ENCODE results near the gene EPHB2. TPM values are rescaled to one million over a fixed set of nuclear protein-coding genes. Genes with fewer than 3 reads are reported as not detected.

EPHB2 gene
- total and polyA plus RNA-seq, 2 donors (not counting 3 experiments of a cell fraction or from before 2014, with no cell fraction given) = 50.8 to 69.1 TPM

GRCh38 chr1:22807340-22807739 lies 96.7 kb downstream of the EPHB2 start:
- Histone ChIP-seq H3K4me2 (ENCODE audit: insufficient read depth, low read length) (no peak overlapping the region), H3K27ac (ENCODE audit: insufficient read depth, low read depth, low read length) (no peak overlapping the region), H3K36me3 (ENCODE audit: control insufficient read depth in 2 of 2, extremely low read depth in 1 of 2, insufficient read depth in 2 of 2, low read length in 2 of 2) (no peaks in the 10 kb centered on the region), H3K79me2 (ENCODE audit: control insufficient read depth, insufficient read depth, low read length) (no peaks in the 10 kb centered on the region), H3K9ac (replicated peaks; ENCODE audit: extremely low read depth, insufficient read depth, low read length) (no peak overlapping the region), H3K9me1 (replicated peaks; ENCODE audit: control insufficient read depth, extremely low read depth, insufficient read depth, low read length) (no peaks in the 10 kb centered on the region), H3K9me3 (replicated peaks; ENCODE audit: control insufficient read depth, insufficient read depth, low read length) (no peaks in the 10 kb centered on the region), H3K4me1 (ENCODE audit: control insufficient read depth, extremely low read depth, insufficient read depth, low read length) (no peaks in the 10 kb centered on the region), H3K4me3 (replicated peaks in 1 of 3; ENCODE audit: insufficient read depth in 1 of 3, low read depth in 1 of 3, low read length in 3 of 3) (no peak overlapping the region), H4K20me1 (replicated peaks; ENCODE audit: control insufficient read depth, extremely low read depth, insufficient read depth, low read length) (no peaks in the 10 kb centered on the region), H3K27me3 (ENCODE audit: control insufficient read depth in 2 of 2, insufficient read depth in 2 of 2, low read length in 2 of 2) (no peaks in the 10 kb centered on the region), H2AFZ (ENCODE audit: low read depth, low read length) (no peak overlapping the region)
- ChIA-PET CTCF (interaction anchor here (2.1 kb wide), 1 partner anchor 103 kb away, joined by 12 read pairs; no protein-coding TSS in a partner anchor), POLR2A (no interaction called here)
- no peak for DNase-seq (ENCODE audit: low read depth, low spot score)
- no peak for FAIRE-seq
- intact Hi-C loops (cut with micrococcal nuclease) = no loop called here
- no TSS peak for BruUV-seq (replicated peaks)
- dilution Hi-C loops (cut with MboI; ENCODE audit: extremely low pct_ligation_motif_present, low sequenced_read_pairs) = no loop called here
- no peak for TF ChIP-seq JUN (IDR thresholded peaks at IDR 0.05; ENCODE audit: borderline replicate concordance, insufficient read depth, insufficient read length, low read depth)
- no peak for TF ChIP-seq MAX (IDR thresholded peaks at IDR 0.05; ENCODE audit: insufficient read depth, insufficient read length)
- TF ChIP-seq POLR2A (IDR thresholded peaks at IDR 0.05; ENCODE audit: low read depth, low read length) = no peak
- no peak for TF ChIP-seq FOS (IDR thresholded peaks at IDR 0.05; ENCODE audit: borderline replicate concordance, insufficient read depth, low read length)
- TF ChIP-seq POLR2AphosphoS5 (IDR thresholded peaks at IDR 0.05; ENCODE audit: insufficient read depth, low read depth, low read length) = no peak

GRCh38 chr1:22808186-22808675 lies 97.6 kb downstream of the EPHB2 start:
- TF ChIP-seq MAX (IDR thresholded peaks at IDR 0.05; ENCODE audit: insufficient read depth, insufficient read length) (no peak), POLR2A (IDR thresholded peaks at IDR 0.05; ENCODE audit: low read depth, low read length) (no peak), POLR2AphosphoS5 (IDR thresholded peaks at IDR 0.05; ENCODE audit: insufficient read depth, low read depth, low read length) (no peak), MYC (IDR thresholded peaks at IDR 0.05; ENCODE audit: low read depth, low read length) (no peak), FOS (IDR thresholded peaks at IDR 0.05; ENCODE audit: borderline replicate concordance, insufficient read depth, low read length) (no peak), JUN (IDR thresholded peaks at IDR 0.05; ENCODE audit: borderline replicate concordance, insufficient read depth, insufficient read length, low read depth) (no peak), EZH2 (IDR thresholded peaks at IDR 0.05; ENCODE audit: borderline replicate concordance, low read depth, low read length, severe bottlenecking) (no peak), GATA2 (IDR thresholded peaks at IDR 0.05; ENCODE audit: insufficient read depth, insufficient read length, low read depth, low read length) (no peak), CTCF (IDR thresholded peaks at IDR 0.05; ENCODE audit: extremely low read depth in 1 of 2, insufficient read depth in 1 of 2, low read depth in 1 of 2, low read length in 2 of 2) (no peak)
- Histone ChIP-seq H3K4me2 (ENCODE audit: insufficient read depth, low read length) (no peak overlapping the region), H3K4me1 (ENCODE audit: control insufficient read depth, extremely low read depth, insufficient read depth, low read length) (no peaks in the 10 kb centered on the region), H2AFZ (ENCODE audit: low read depth, low read length) (no peak overlapping the region), H3K9me3 (replicated peaks; ENCODE audit: control insufficient read depth, insufficient read depth, low read length) (no peaks in the 10 kb centered on the region), H3K9ac (replicated peaks; ENCODE audit: extremely low read depth, insufficient read depth, low read length) (no peak overlapping the region), H4K20me1 (replicated peaks; ENCODE audit: control insufficient read depth, extremely low read depth, insufficient read depth, low read length) (no peaks in the 10 kb centered on the region), H3K36me3 (ENCODE audit: control insufficient read depth in 2 of 2, extremely low read depth in 1 of 2, insufficient read depth in 2 of 2, low read length in 2 of 2) (no peaks in the 10 kb centered on the region), H3K27ac (ENCODE audit: insufficient read depth, low read depth, low read length) (no peak overlapping the region), H3K9me1 (replicated peaks; ENCODE audit: control insufficient read depth, extremely low read depth, insufficient read depth, low read length) (no peaks in the 10 kb centered on the region), H3K27me3 (ENCODE audit: control insufficient read depth in 2 of 2, insufficient read depth in 2 of 2, low read length in 2 of 2) (no peaks in the 10 kb centered on the region), H3K4me3 (replicated peaks in 1 of 3; ENCODE audit: insufficient read depth in 1 of 3, low read depth in 1 of 3, low read length in 3 of 3) (no peak overlapping the region), H3K79me2 (ENCODE audit: control insufficient read depth, insufficient read depth, low read length) (no peaks in the 10 kb centered on the region)
- ChIA-PET POLR2A (no interaction called here), CTCF (interaction anchor here (1.2 to 2.1 kb wide), 4 partner anchors 54 to 104 kb away, joined by 3 to 12 read pairs (median 6); no protein-coding TSS in a partner anchor)
- DNase-seq (ENCODE audit: low read depth, low spot score) = no peak
- BruUV-seq (replicated peaks) = no TSS peak
- dilution Hi-C loops (cut with MboI; ENCODE audit: extremely low pct_ligation_motif_present, low sequenced_read_pairs) = no loop called here
- intact Hi-C loops (cut with micrococcal nuclease) = no loop called here
- FAIRE-seq = no peak
